Uterus (tissue), 2 donors: ENCODE results near the gene SARDH.

Experiments used
- CTCF ChIP-seq, 4 experiments: fragments of 200-600 bp in 2 of 4; fragments of 450-650 bp in 2 of 4; sonication (generic) in 2 of 4; IDR thresholded peaks; one replicate each; pipeline ENCODE4 v1.5.1; 2016 to 2019; ENCODE audit warnings: antibody characterized with exemption in 4 of 4, mild to moderate bottlenecking in 2 of 4, moderate library complexity in 1 of 4
- POLR2A ChIP-seq, 2 donors: fragments of 450-650 bp; IDR thresholded peaks; one replicate each; pipeline ENCODE4 v1.6.1; 2016; ENCODE audit warnings: antibody characterized with exemption in 2 of 2, mild to moderate bottlenecking in 1 of 2, moderate library complexity in 1 of 2

- no peak for TF ChIP-seq POLR2A (IDR thresholded peaks at IDR 0.05)
- no peak for TF ChIP-seq CTCF (IDR thresholded peaks at IDR 0.05)
Observed at GRCh38 chr9:133629221-133630110, 108.7 kb downstream of the SARDH start.
